Left hindlimb (tissue), 1 donor: ENCODE measurements around the gene BTBD16.

Experiments used
- DNase-seq: peaks from one replicate; pipeline ENCODE4 v3.0.0-alpha.2; 2018

The BTBD16 gene

DNA sequence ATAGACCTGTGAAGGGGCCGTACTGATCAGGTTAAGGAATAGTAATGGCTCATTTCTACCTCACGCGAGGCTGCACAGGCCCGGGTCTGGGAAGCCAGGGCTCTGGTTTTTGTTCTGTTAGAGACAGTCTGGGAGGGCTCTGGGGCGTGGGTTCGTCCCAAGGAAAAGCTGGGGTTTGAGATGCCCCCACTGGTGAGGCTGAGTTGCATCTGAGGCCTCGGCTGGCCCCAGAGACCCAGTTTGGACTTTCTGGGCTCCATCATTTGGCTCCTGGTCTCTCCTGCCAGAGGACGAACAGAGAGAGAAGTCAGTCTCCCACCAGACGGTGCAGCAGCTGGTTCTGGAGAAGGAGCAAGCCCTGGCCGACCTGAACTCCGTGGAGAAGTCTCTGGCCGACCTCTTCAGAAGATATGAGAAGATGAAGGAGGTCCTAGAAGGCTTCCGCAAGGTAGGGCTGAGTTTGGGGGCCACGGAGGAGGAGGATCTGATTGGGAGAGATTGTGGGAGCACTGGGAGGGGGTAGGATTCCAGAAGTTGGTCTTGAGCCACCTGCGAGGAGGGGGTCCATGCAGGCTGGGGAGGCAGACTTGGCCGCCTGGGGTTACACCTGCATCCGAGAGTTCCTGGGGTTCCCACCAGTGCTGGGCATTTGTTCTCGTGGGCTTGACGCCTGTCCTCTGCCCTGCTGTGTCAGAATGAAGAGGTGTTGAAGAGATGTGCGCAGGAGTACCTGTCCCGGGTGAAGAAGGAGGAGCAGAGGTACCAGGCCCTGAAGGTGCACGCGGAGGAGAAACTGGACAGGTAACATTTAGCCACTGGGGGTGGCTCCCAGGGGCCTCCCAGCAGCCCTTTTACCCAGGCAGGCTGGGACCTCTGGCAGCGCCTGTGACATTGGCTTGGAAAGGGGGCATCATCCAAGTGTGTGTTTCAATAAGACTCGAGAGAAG lies 22.5 kb upstream of the BTBD16 start:
- DNase-seq = no peak

- DNase-seq = no peak
Observed at GRCh38 chr10:122249303-122249850, 21.7 kb upstream of the BTBD16 start.

GRCh38 chr10:122249991-122250750 lies 20.9 kb upstream of the BTBD16 start:
- no peak for DNase-seq

DNA sequence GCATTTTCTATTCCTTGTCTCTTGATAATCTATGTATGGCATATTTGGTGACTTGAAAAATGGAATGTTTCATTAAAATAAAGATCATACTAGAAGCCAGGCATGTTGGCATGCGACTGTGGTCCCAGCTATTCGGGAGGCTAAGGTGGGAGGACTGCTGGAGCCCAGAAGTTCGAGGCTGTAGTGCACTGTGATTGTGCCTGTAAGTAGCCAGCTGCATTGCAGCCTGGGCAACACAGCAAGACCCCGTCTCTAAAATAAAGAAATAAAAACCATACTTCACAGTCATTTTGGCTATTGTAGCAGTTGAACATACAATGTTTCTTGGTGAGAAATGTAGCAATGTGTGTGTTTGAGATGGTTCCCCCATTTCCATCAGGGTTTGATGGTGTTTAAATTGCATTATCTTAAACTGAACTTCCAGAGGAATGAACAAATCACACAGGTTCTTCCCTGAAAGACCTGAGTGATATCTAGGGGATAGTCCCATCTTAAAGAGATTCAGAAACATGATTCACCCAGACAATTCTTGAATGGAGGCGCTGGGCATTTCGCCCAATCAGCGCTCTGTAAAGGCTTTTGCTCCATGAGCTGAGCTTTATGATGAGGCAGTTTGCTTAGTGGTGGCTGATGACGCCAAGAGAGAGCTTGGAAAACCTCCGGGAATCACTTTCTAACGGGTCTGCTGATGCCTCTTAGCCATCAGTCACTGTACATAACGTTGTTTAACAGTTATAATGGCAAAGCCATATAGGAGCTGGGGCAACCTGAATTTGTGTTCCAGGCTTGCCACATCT lies 19.4 kb upstream of the BTBD16 start:
- DNase-seq = no peak

GRCh38 chr10:122252805-122253204 lies 18.3 kb upstream of the BTBD16 start:
- no peak for DNase-seq

DNA sequence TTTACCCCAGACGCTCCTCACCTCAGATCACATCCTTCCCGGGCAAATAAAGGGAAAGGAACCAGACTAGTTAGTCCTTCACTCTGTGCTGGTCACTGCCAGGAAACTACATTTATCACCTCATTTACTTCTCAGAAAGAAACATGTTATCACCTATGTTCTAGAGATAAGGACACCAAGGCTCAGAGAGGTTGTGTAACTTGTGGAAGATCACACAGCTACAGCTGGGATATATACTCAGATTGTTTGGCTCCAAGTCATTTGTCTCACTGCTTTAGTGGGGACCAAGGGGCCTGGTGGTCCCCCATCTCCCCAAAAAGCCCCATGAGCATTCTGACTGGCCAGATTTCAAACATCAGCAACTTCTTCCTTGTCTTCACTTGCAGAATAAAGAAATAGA lies 17.5 kb upstream of the BTBD16 start:
- no peak for DNase-seq

DNA sequence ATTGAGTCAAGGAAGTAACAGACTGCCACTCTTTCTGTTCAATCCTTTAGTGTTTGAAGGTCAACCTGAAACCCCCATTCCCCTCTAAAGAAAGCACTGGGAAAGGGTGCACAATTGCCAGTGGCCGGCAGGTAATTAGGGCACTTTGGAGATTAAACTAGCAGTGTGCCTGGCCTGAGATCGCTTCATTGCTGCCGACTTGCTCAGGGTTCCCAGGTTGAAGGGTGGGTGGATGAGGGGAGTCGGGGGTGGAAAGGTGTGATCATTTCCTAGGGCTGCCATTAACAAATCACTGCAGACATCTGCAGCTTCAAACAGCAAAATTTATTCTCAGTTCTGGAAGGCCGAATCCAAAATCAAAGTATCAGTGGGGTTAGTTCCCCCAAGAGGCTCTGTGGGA lies 16.3 kb upstream of the BTBD16 start:
- DNase-seq = no peak

GRCh38 chr10:122255509-122256301 lies 15.4 kb upstream of the BTBD16 start:
- DNase-seq = no peak

- no peak for DNase-seq
Observed at GRCh38 chr10:122257041-122257440, 14.1 kb upstream of the BTBD16 start.

GRCh38 chr10:122258136-122259074 lies 12.7 kb upstream of the BTBD16 start:
- no peak for DNase-seq

DNA sequence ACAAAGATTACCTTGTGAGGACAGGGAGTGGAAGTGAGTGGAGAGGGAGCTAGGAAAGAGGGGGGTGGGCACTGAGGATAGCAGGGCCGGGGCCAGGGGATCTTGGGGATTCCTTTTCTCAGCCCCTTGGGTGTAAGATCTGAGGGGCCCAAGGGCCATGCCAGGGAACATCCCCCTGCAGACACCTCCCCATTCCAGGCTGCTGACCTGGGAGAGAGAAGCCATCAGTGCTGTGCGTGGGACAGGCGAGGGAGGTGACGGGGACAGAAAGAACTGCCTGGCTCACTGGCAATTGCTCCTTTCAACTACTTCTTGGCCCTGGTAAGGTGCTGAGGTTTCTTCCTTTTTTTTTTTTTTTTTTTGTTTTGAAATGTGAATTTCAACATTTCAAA lies 12.0 kb upstream of the BTBD16 start:
- no peak for DNase-seq

- DNase-seq = no peak
Observed at GRCh38 chr10:122261584-122261983, 9.5 kb upstream of the BTBD16 start.

- DNase-seq = no peak
Observed at GRCh38 chr10:122263971-122264370, 7.1 kb upstream of the BTBD16 start.

- no peak for DNase-seq
Observed at GRCh38 chr10:122264436-122264835, 6.7 kb upstream of the BTBD16 start.

DNA sequence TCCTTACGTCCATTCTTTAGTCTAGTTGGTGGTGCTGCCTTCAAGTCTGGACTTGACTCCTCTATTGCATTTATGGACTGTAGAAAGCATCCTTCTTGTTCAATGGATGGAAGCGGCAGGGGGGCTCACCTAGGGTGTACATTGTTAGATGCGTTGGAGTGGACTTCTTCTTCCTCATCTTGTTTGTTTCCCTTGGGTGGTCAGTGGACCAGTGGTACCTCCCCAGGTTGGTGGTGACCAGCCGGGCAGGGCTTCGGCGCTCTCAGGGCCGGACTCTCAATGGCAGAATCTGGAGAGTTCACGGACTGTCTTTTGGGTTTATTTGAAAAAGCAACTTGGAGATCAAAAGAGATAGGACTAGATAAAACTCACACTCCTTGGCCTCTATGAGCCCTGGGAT lies 6.2 kb upstream of the BTBD16 start:
- DNase-seq = no peak

GRCh38 chr10:122265896-122266295 lies 5.2 kb upstream of the BTBD16 start:
- DNase-seq = no peak

- no peak for DNase-seq
Observed at GRCh38 chr10:122267849-122268737, 3.0 kb upstream of the BTBD16 start.

GRCh38 chr10:122269059-122269687 lies 1.9 kb upstream of the BTBD16 start:
- no peak for DNase-seq

DNA sequence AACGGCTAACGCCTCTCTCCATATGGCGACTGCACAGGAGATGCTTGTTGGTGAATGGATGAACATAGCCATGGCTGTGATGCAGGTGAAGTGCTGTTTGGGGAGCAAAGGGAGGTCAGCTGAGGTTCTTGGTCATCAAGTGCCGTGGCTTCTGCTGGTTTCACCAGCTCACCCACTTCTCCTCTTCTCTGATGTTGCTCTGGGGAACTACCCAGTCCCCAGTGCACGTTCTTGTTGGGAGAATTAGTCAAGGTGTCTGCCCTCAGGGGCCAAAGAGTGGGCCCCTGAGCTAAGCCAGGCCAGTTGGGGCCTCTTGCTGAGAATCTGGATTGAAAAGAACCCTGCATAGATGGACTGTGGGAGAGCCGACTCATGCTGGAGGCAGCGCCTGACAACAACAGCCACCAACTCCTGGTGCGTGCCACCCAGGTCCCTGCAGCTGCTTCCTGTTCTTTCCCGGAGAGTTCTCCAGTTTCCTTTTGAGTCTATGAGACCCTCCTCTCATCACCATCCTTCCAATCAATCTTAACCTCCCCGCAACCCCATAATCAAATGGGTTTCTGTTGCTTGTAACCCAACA lies 3.0 kb downstream of the BTBD16 start:
- DNase-seq = no peak
